ENCODE measurements around the gene IL17RE. TPM values are rescaled to one million over a fixed set of nuclear protein-coding genes. Genes with fewer than 3 reads are reported as not detected.

The IL17RE gene
- total and polyA plus RNA-seq, 10 donors: 0.57 to 5.1 (median 1.5) TPM

GRCh38 chr3:9940746-9941145, 38.1 kb downstream of the IL17RE start:
- no peaks in the 10 kb centered on the region for H3K9me3 ChIP-seq
- no peak overlapping the region for H3K4me3 ChIP-seq
- intact Hi-C loops (cut with DNase I; ENCODE audit: low total_unique reads): no loop called here
- 93 to 97% (median 94%) methylated on average over 10 of the region's 10 CpGs for WGBS, 5 donors
- no peaks in the 10 kb centered on the region for H3K27me3 ChIP-seq (replicated peaks in 1 of 7)
- TF ChIP-seq CTCF (IDR thresholded peaks at IDR 0.05 in 8 of 11, conservative IDR thresholded peaks at IDR 0.05 in 3 of 11): no peak
- TF ChIP-seq POLR2A (IDR thresholded peaks at IDR 0.05): no peak
- peak in 1 of 3 donors; percentile 12 for TF ChIP-seq POLR2AphosphoS5 (IDR thresholded peaks at IDR 0.05)
- DNase-seq: no peak
- H3K36me3 ChIP-seq: peaks cover 0 to 80% (median 28%) of the 10 kb centered on the region in 6 donors
- no peak overlapping the region for H3K27ac ChIP-seq
- peaks cover 4 to 19% (median 9%) of the 10 kb centered on the region in 6 donors for H3K4me1 ChIP-seq

GRCh38 chr3:9942164-9942563, 39.5 kb downstream of the IL17RE start:
- Histone ChIP-seq H3K4me3 (no peak overlapping the region), H3K36me3 (peaks cover 0 to 66% (median 28%) of the 10 kb centered on the region in 6 donors), H3K9me3 (no peaks in the 10 kb centered on the region), H3K27ac (no peak overlapping the region), H3K27me3 (replicated peaks in 1 of 7) (no peaks in the 10 kb centered on the region), H3K4me1 (peaks cover 0 to 22% (median 8%) of the 10 kb centered on the region in 6 donors)
- intact Hi-C loops (cut with DNase I; ENCODE audit: low total_unique reads): no loop called here
- DNase-seq: no peak
- TF ChIP-seq CTCF (IDR thresholded peaks at IDR 0.05 in 8 of 11, conservative IDR thresholded peaks at IDR 0.05 in 3 of 11) (no peak), POLR2A (IDR thresholded peaks at IDR 0.05) (no peak), POLR2AphosphoS5 (IDR thresholded peaks at IDR 0.05) (no peak)
- 84 to 97% (median 90%) methylated on average over 4 of the region's 4 CpGs for WGBS, 5 donors

- peaks cover 0 to 56% (median 20%) of the 10 kb centered on the region in 6 donors for H3K36me3 ChIP-seq
- H3K4me1 ChIP-seq: peaks cover 0 to 32% (median 8%) of the 10 kb centered on the region in 6 donors
- WGBS, 5 donors: 91 to 95% (median 93%) methylated on average over 11 of the region's 11 CpGs
- DNase-seq: no peak
- no peak overlapping the region for H3K27ac ChIP-seq
- no peaks in the 10 kb centered on the region for H3K27me3 ChIP-seq (replicated peaks in 1 of 7)
- TF ChIP-seq POLR2A (IDR thresholded peaks at IDR 0.05) (no peak), CTCF (IDR thresholded peaks at IDR 0.05 in 8 of 11, conservative IDR thresholded peaks at IDR 0.05 in 3 of 11) (no peak)
- intact Hi-C loops (cut with DNase I; ENCODE audit: low total_unique reads): no loop called here
- H3K9me3 ChIP-seq: no peaks in the 10 kb centered on the region
- H3K4me3 ChIP-seq: no peak overlapping the region
Observed at GRCh38 chr3:9942934-9943690, 40.5 kb downstream of the IL17RE start.

GRCh38 chr3:9944271-9944670, 41.6 kb downstream of the IL17RE start:
- peaks cover 0 to 58% (median 17%) of the 10 kb centered on the region in 6 donors for H3K36me3 ChIP-seq
- intact Hi-C loops (cut with DNase I; ENCODE audit: low total_unique reads): no loop called here
- H3K27me3 ChIP-seq (replicated peaks in 1 of 7): no peaks in the 10 kb centered on the region
- H3K27ac ChIP-seq: no peak overlapping the region
- TF ChIP-seq POLR2AphosphoS5 (IDR thresholded peaks at IDR 0.05) (peak in 1 of 3 donors; percentile 28), CTCF (IDR thresholded peaks at IDR 0.05 in 8 of 11, conservative IDR thresholded peaks at IDR 0.05 in 3 of 11) (no peak)
- WGBS, 5 donors: 92 to 99% (median 95%) methylated on average over 7 to 11 of the region's 11 CpGs
- H3K4me1 ChIP-seq: peaks cover 0 to 35% (median 8%) of the 10 kb centered on the region in 6 donors
- H3K4me3 ChIP-seq: no peak overlapping the region
- no peak for DNase-seq
- no peaks in the 10 kb centered on the region for H3K9me3 ChIP-seq
